ENCODE data around the gene ACTL8.

DNA sequence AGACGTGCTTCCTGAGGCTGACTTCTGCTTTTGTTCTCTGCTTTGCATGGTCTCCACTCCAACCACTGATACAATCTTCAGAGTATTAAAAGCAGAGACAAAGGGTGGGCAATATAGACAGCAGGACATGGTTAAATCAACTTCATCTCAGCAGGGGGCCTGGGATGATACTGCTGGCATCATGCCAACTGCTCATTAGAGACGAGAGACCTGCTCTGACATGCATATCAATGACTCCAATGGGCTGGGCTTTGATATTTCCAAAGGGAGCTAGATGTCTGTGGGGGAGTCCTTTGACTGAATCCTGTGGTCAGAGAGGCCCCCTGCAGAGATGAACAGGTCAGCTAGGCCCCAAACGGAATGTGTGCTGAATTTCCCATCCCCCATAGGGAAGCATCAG, 106.6 kb downstream of the ACTL8 start:
- TF ChIP-seq SUZ12 (IDR thresholded peaks at IDR 0.05): no peak
- TF ChIP-seq HDGF (IDR thresholded peaks at IDR 0.05; ENCODE audit: borderline replicate concordance): no peak
- TF ChIP-seq BHLHE40 (IDR thresholded peaks at IDR 0.05; ENCODE audit: borderline replicate concordance): no peak
- TF ChIP-seq FOXM1 (IDR thresholded peaks at IDR 0.05; ENCODE audit: borderline replicate concordance): no peak
- TF ChIP-seq ELF4 (IDR thresholded peaks at IDR 0.05): no peak
- no peak for TF ChIP-seq FOXA1 (IDR thresholded peaks at IDR 0.05)
- TF ChIP-seq LEF1 (IDR thresholded peaks at IDR 0.05; ENCODE audit: borderline replicate concordance): no peak
- TF ChIP-seq CTBP1 (IDR thresholded peaks at IDR 0.05; ENCODE audit: borderline replicate concordance): no peak
- TF ChIP-seq NFRKB (IDR thresholded peaks at IDR 0.05): no peak

Data from HEK293T (cell line).